Gastrocnemius medialis (tissue), 4 donors: Measurements from ENCODE around the gene CHERP. TPM values are rescaled to one million over a fixed set of nuclear protein-coding genes. Genes with fewer than 3 reads are reported as not detected.

Source experiments
- ATAC-seq, 2 donors: fragments of 150-250 bp; one replicate each; pipeline ENCODE4 v1.9.1; 2016
- DNase-seq, 2 donors: peaks; one replicate each; pipeline ENCODE4 v3.0.0-alpha.2; 2019
- H3K27ac ChIP-seq, 4 donors: fragments of 200-600 bp; sonication (generic); 1 replicate in 1 of 4; 2 replicates in 3 of 4; pipeline ENCODE4 v1.5.1; 2016 to 2018; ENCODE audit warnings: mild to moderate bottlenecking in 2 of 4, moderate library complexity in 1 of 4
- H3K27me3 ChIP-seq, 3 donors: fragments of 200-600 bp; sonication (generic) in 2 of 3; 1 replicate in 1 of 3; 2 replicates in 2 of 3; pipeline versions ENCODE4 v1.5.1 to v1.6.0; 2016 to 2019; ENCODE audit warnings: mild to moderate bottlenecking in 1 of 3, moderate library complexity in 1 of 3
- H3K36me3 ChIP-seq, 2 donors: fragments of 200-600 bp; sonication (generic) in 1 of 2; one replicate each; pipeline ENCODE4 v1.5.1; 2017 to 2018
- H3K4me1 ChIP-seq, 2 donors: fragments of 200-600 bp; sonication (generic) in 1 of 2; one replicate each; pipeline ENCODE4 v1.5.1; 2016 to 2017; ENCODE audit warnings: mild to moderate bottlenecking in 2 of 2
- H3K4me3 ChIP-seq, 4 donors: fragments of 200-600 bp; sonication (generic) in 3 of 4; 1 replicate in 1 of 4; 2 replicates in 3 of 4; pipeline ENCODE4 v1.5.1; 2016 to 2019; ENCODE audit warnings: mild to moderate bottlenecking in 2 of 4
- H3K9me3 ChIP-seq, 3 donors: fragments of 200-600 bp; sonication (generic) in 2 of 3; 1 replicate in 1 of 3; 2 replicates in 2 of 3; pipeline ENCODE4 v1.5.1; 2016 to 2019
- POLR2A ChIP-seq, 2 donors: fragments of 450-650 bp; IDR thresholded peaks; one replicate each; pipeline ENCODE4 v1.6.1; 2017; ENCODE audit warnings: antibody characterized with exemption in 2 of 2, mild to moderate bottlenecking in 2 of 2, moderate library complexity in 2 of 2
- in situ Hi-C, 4 donors: fragments of 200-750 bp; cut with MboI; loops; one replicate each; pipeline versions ENCODE4 v1.15.0 to v1.8.0; 2017; ENCODE audit warnings: low sequenced_read_pairs in 4 of 4
- intact Hi-C: fragments of 100-400 bp; cut with DNase I; formaldehyde crosslinking; loops from one replicate; pipeline ENCODE4 v1.15.1; 2023; ENCODE audit warnings: low total_unique reads
- total RNA-seq, 4 donors: library from RNA; depleted of rRNA; stranded (reverse); fragments of >200 nt; gene quantifications; one replicate each; pipeline versions ENCODE4 v1.1.0 to v1.2.3, GENCODE V29; 2016
- TF ChIP-seq, protein P1 (sequence below), 5 experiments: fragments of 450-650 bp in 3 of 5; fragments of 200-600 bp in 2 of 5; sonication (generic) in 2 of 5; IDR thresholded peaks in 4 of 5; conservative IDR thresholded peaks in 1 of 5; 1 replicate in 4 of 5; 2 replicates in 1 of 5; pipeline ENCODE4 v1.5.1; 2016 to 2019; ENCODE audit warnings: antibody characterized with exemption in 5 of 5, mild to moderate bottlenecking in 3 of 5, moderate library complexity in 3 of 5

Gene CHERP, protein sequence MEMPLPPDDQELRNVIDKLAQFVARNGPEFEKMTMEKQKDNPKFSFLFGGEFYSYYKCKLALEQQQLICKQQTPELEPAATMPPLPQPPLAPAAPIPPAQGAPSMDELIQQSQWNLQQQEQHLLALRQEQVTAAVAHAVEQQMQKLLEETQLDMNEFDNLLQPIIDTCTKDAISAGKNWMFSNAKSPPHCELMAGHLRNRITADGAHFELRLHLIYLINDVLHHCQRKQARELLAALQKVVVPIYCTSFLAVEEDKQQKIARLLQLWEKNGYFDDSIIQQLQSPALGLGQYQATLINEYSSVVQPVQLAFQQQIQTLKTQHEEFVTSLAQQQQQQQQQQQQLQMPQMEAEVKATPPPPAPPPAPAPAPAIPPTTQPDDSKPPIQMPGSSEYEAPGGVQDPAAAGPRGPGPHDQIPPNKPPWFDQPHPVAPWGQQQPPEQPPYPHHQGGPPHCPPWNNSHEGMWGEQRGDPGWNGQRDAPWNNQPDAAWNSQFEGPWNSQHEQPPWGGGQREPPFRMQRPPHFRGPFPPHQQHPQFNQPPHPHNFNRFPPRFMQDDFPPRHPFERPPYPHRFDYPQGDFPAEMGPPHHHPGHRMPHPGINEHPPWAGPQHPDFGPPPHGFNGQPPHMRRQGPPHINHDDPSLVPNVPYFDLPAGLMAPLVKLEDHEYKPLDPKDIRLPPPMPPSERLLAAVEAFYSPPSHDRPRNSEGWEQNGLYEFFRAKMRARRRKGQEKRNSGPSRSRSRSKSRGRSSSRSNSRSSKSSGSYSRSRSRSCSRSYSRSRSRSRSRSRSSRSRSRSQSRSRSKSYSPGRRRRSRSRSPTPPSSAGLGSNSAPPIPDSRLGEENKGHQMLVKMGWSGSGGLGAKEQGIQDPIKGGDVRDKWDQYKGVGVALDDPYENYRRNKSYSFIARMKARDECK
- total RNA-seq, result 10 to 100 TPM in 2 of 4 donors, 1 to 10 TPM in 2; 7.4 to 12.1 (median 9.8) TPM

DNA sequence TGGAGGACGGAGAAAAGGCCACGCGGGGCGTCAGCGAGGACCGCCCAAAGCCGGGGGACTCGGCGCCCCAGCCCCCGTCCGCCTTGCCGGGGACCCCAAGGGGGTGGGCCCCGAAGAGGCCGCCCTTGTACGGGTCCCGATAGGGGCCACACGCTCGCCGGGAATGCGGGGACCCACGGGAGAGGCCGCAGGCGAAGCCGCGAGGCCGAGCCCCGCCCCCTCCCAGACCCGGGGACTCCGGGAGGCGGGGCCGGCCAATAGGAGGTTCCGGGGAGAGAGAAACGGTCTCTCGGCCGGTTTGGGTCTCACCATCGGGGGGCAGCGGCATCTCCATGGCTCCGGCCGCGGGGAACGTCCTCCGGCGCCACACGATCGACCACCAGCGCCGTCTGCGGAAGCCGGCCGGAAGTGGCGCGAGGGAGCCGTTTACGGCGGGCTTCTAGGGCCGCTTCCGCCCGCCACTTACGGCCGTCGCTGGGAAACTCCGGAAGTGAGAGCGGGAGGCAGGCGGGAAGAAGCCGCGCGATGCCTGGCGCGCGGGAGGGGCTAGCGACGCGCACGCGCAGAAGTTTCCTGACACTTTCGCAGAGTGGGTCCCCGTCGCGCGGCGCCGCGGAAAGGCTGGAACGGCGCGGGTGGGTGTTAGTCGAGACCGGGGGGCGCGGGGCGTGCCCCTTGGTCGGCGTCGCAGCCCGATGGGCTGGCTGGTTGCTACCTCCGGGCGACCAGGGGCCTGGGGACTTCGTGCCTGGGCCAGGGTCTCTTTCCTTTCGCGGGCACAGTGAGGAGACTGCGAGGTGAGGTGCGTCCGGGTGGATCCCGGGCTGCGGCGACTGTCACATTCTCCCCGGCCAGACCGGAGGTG is at the start of gene CHERP:
Gene CHERP (minus strand): TSS at position 393 of the 865 bp plus-strand sequence. CDS start 59 bp downstream, at position 334.
- peak; percentile 87 to 90 for DNase-seq
- in situ Hi-C loops (loop anchor here in 1 of 4 donors (25.0 kb wide), 1 partner anchor 305 kb away; no protein-coding TSS in a partner anchor), intact Hi-C loops (loop anchor here (1.0 to 2.0 kb wide), 3 partner anchors 30 to 87 kb away; partner anchors contain the start of genes C19orf44, CALR3, MED26 and SLC35E1)
- H3K27ac ChIP-seq, result peak within 1 kb of the TSS; percentile 91 to 97 (median 92)
- H3K36me3 ChIP-seq, result peaks cover 0 to 7% of the 10 kb centered on the region in 2 donors
- peaks cover 31 to 49% of the 10 kb centered on the region in 2 donors for H3K4me1 ChIP-seq
- peak; percentile 96 to 97 for ATAC-seq
- no peaks in the 10 kb centered on the region for H3K27me3 ChIP-seq
- H3K4me3 ChIP-seq, result peak within 1 kb of the TSS; percentile 85 to 96 (median 90)
- H3K9me3 ChIP-seq, result no peaks in the 10 kb centered on the region
- TF ChIP-seq POLR2A (IDR thresholded peaks at IDR 0.05), result peak; percentile 90 to 94
- TF ChIP-seq, protein P1, sequence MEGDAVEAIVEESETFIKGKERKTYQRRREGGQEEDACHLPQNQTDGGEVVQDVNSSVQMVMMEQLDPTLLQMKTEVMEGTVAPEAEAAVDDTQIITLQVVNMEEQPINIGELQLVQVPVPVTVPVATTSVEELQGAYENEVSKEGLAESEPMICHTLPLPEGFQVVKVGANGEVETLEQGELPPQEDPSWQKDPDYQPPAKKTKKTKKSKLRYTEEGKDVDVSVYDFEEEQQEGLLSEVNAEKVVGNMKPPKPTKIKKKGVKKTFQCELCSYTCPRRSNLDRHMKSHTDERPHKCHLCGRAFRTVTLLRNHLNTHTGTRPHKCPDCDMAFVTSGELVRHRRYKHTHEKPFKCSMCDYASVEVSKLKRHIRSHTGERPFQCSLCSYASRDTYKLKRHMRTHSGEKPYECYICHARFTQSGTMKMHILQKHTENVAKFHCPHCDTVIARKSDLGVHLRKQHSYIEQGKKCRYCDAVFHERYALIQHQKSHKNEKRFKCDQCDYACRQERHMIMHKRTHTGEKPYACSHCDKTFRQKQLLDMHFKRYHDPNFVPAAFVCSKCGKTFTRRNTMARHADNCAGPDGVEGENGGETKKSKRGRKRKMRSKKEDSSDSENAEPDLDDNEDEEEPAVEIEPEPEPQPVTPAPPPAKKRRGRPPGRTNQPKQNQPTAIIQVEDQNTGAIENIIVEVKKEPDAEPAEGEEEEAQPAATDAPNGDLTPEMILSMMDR (IDR thresholded peaks at IDR 0.05 in 4 of 5, conservative IDR thresholded peaks at IDR 0.05 in 1 of 5), result peak in 2 of 5 experiments; percentile 25 to 26

DNA sequence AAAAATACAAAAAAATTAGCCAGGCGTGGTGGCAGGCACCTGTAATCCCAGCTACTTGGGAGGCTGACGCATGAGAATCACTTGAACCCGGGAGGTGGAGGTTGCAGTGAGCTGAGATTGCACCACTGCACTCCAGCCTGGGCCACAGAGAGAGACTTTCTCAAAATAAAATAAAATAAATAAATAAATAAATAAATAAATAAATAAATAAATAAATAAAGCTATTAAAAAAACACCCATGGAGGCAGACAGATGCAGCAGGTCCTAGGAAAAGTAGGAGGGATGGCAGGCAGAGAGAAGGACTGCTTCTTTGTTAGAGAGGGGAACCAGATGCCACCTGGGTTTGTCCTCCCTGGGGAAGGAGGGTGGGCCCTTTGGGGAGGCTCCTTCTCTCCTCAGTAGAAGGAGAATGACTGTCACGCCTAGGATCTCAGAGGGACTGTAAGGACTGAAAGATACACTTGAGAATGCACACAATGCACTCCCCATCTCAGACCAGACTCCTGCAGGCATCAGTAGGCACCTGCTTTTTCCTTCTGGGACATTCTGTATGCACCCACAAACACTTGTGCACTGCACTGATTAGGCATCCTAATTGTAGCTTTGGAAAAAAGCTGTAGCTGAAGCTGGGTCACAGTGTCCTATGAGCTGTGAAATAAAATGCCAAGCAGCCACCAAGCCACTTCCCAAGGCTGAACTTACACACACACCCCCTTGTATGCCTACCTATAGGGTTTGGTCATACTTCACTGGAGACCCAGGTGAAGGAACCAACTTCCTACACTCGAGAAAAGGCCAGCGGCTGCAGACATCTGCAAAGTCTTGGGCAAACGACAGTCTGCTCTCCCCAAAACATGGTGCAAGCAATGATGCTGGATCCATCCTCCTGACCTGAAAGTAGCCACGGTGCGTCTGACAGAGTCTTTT is 48.9 kb upstream of the CHERP start:
- ATAC-seq (no peak), DNase-seq (no peak)
- Histone ChIP-seq H3K4me1 (peaks cover 67 to 78% of the 10 kb centered on the region in 2 donors), H3K9me3 (no peaks in the 10 kb centered on the region), H3K36me3 (no peaks in the 10 kb centered on the region), H3K27ac (no peak overlapping the region), H3K4me3 (no peak overlapping the region), H3K27me3 (no peaks in the 10 kb centered on the region)
- in situ Hi-C loops (no loop called here), intact Hi-C loops (no loop called here)
- no peak for TF ChIP-seq POLR2A (IDR thresholded peaks at IDR 0.05)
- TF ChIP-seq, protein P1 (IDR thresholded peaks at IDR 0.05 in 4 of 5, conservative IDR thresholded peaks at IDR 0.05 in 1 of 5), result no peak

DNA sequence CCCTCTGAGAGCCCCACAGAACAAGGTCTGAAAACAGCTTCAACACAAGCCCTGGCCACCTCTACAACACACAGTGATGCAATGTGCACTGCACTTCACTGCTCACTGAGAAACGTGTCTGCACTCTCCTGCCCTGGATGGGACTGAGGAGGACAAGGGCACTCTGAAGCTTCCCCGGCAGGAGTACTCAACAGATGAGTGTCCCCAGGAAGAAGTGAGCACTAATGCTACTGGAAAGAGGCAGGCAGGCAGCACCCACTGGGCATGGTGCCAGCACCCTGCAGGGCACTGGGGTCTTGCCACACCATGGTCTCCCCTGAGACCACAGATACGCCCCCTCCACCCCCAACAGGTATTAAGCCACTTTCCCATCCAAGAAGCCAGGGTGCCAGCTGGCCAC is 47.7 kb upstream of the CHERP start:
- H3K4me3 ChIP-seq, result no peak overlapping the region
- no peaks in the 10 kb centered on the region for H3K36me3 ChIP-seq
- no peak for TF ChIP-seq POLR2A (IDR thresholded peaks at IDR 0.05)
- TF ChIP-seq, protein P1 (IDR thresholded peaks at IDR 0.05 in 4 of 5, conservative IDR thresholded peaks at IDR 0.05 in 1 of 5), result no peak
- H3K9me3 ChIP-seq, result no peaks in the 10 kb centered on the region
- in situ Hi-C loops, result no loop called here
- peaks cover 67 to 85% of the 10 kb centered on the region in 2 donors for H3K4me1 ChIP-seq
- DNase-seq (no peak), ATAC-seq (no peak)
- no peak overlapping the region for H3K27ac ChIP-seq
- intact Hi-C loops, result loop anchor here (2.0 kb wide), 1 partner anchor 15 kb away; no protein-coding TSS in a partner anchor
- no peaks in the 10 kb centered on the region for H3K27me3 ChIP-seq
